Bronchial epithelial cell (primary cell): ENCODE data around the gene NUP160. TPM values are rescaled to one million over a fixed set of nuclear protein-coding genes. Genes with fewer than 3 reads are reported as not detected.
"Not testable (repeated sequence)": the region's sequence is repeated elsewhere in the genome, so short reads cannot be mapped to it uniquely, and the experiment has no call there.

Experiments used
- DNase-seq: peaks from one replicate; pipeline ENCODE4 v3.0.0-alpha.2; 2010; ENCODE audit warnings: low read depth
- FAIRE-seq: peaks from 2 replicates; lab custom pipeline; 2011; peaks lifted over from hg19 to GRCh38; lab: Jason Lieb, UNC
- H3K27me3 ChIP-seq: 2 replicates; pipeline ENCODE4 v1.5.1; 2011; ENCODE audit warnings: low read length; ENCODE audit not compliant: control insufficient read depth, insufficient read depth
- H3K36me3 ChIP-seq: 2 replicates; pipeline ENCODE4 v1.5.1; 2011; ENCODE audit warnings: low read length; ENCODE audit not compliant: control insufficient read depth, insufficient read depth
- H3K4me3 ChIP-seq: 2 replicates; pipeline ENCODE4 v1.5.1; 2011; ENCODE audit warnings: mild to moderate bottlenecking, low read depth, low read length, control low read depth
- CTCF ChIP-seq: IDR thresholded peaks from 2 replicates; pipeline ENCODE4 v1.5.1; 2011; ENCODE audit warnings: mild to moderate bottlenecking, moderate library complexity, low read length, control low read depth, inconsistent platforms; ENCODE audit not compliant: insufficient read depth, severe bottlenecking
- total RNA-seq: library from RNA; depleted of rRNA; stranded (reverse); fragments of >200 nt; gene quantifications from 2 replicates; pipeline ENCODE4 v1.2.1, GENCODE V29; 2014

The NUP160 gene
- total RNA-seq, 1 donor from 2014 or later = 28.4 TPM

GRCh38 chr11:47887910-47888569 is 39.9 kb upstream of the NUP160 start:
- FAIRE-seq (no peak), DNase-seq (no peak)
- Histone ChIP-seq H3K36me3 (no peaks in the 10 kb centered on the region), H3K4me3 (no peak overlapping the region), H3K27me3 (no peaks in the 10 kb centered on the region)
- TF ChIP-seq CTCF = no peak

- FAIRE-seq (no peak), DNase-seq (peak; percentile 20)
- Histone ChIP-seq H3K4me3 (no peak overlapping the region), H3K36me3 (no peaks in the 10 kb centered on the region), H3K27me3 (no peaks in the 10 kb centered on the region)
- no peak for TF ChIP-seq CTCF
Measured at GRCh38 chr11:47886096-47886495, 37.9 kb upstream of the NUP160 start.

- H3K4me3 ChIP-seq, H3K27me3 ChIP-seq, FAIRE-seq, DNase-seq, H3K36me3 ChIP-seq: not testable (repeated sequence)
Measured at GRCh38 chr11:47882437-47882836, 34.3 kb upstream of the NUP160 start.

- DNase-seq = no peak
- no peaks in the 10 kb centered on the region for H3K27me3 ChIP-seq
- TF ChIP-seq CTCF = no peak
- FAIRE-seq = no peak
- no peaks in the 10 kb centered on the region for H3K36me3 ChIP-seq
- no peak overlapping the region for H3K4me3 ChIP-seq
Measured at GRCh38 chr11:47881145-47881544, 33.0 kb upstream of the NUP160 start.

GRCh38 chr11:47879259-47880158 is 31.4 kb upstream of the NUP160 start:
- DNase-seq (no peak), FAIRE-seq (no peak)
- H3K36me3 ChIP-seq = no peaks in the 10 kb centered on the region
- H3K4me3 ChIP-seq = no peak overlapping the region
- TF ChIP-seq CTCF = no peak
- no peaks in the 10 kb centered on the region for H3K27me3 ChIP-seq

- not testable (repeated sequence) for H3K4me3 ChIP-seq, H3K27me3 ChIP-seq, FAIRE-seq, H3K36me3 ChIP-seq, DNase-seq
Measured at GRCh38 chr11:47875858-47876257, 27.7 kb upstream of the NUP160 start.
